ENCODE results near the gene CAD. TPM values are rescaled to one million over a fixed set of nuclear protein-coding genes. Genes with fewer than 3 reads are reported as not detected.
A peak's percentile ranks its signal among the peaks of the same experiment; 100 is the strongest.

The CAD gene
- total and polyA plus RNA-seq, 2 of the 4 experiments (the other 2 are of a cell fraction), result 12.9 to 38.7 TPM

DNA sequence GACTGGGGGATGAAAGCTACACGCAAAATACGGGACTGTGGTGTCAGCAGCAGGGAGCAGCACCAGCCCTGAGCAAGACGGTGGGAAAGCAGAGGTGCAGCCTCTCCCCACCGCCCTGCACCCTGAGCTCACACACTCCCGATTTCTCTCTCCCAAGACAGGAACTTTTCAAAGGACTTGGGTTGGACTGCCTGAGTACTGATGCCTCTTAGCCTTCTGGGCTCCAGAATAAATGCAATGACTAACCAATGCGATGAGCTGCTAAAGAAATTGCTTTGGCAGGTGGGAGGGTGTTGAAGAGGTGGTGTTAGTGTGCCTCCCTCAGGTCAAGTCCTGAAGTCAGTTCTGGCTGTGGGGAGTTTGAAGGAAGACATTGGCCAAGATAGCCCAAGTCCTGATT is 74.7 kb downstream of the CAD start:
- no peak for DNase-seq
- Histone ChIP-seq H3K79me1 (ENCODE audit: low read depth in 1 of 2, low read length in 2 of 2) (no peaks in the 10 kb centered on the region), H3K23ac (ENCODE audit: low read depth, low read length) (no peak overlapping the region), H3K14ac (replicated peaks; ENCODE audit: low read depth, low read length) (no peak overlapping the region; the same call in 1 of the 2 replicates), H3K56ac (ENCODE audit: extremely low read depth, insufficient read depth, low read length) (no peak overlapping the region), H3K9ac (ENCODE audit: low read depth, low read length) (no peak overlapping the region), H2BK5ac (ENCODE audit: low read depth, low read length, poor library complexity, severe bottlenecking) (no peak overlapping the region), H3K4me2 (ENCODE audit: low read depth, low read length) (no peak overlapping the region), H3K4me1 (ENCODE audit: control insufficient read depth, insufficient read depth, low read length) (peaks cover 11% of the 10 kb centered on the region), H3K9me1 (ENCODE audit: insufficient read depth, low read length) (peaks cover 13% of the 10 kb centered on the region), H3K27me3 (ENCODE audit: control insufficient read depth, insufficient read depth, low read length) (peaks cover 8% of the 10 kb centered on the region), H2BK20ac (ENCODE audit: low read depth, low read length) (peak overlapping the region; percentile 27; the same call in 1 of the 2 replicates), H3K36me3 (ENCODE audit: control insufficient read depth, insufficient read depth, low read length) (no peaks in the 10 kb centered on the region), H4K5ac (ENCODE audit: low read depth, low read length) (no peak overlapping the region), H3K9me3 (ENCODE audit: control insufficient read depth, insufficient read depth, low read length) (no peaks in the 10 kb centered on the region), H2AK9ac (replicated peaks; ENCODE audit: low read depth, low read length, poor library complexity) (no peak overlapping the region), H4K20me1 (ENCODE audit: insufficient read depth, low read length) (no peaks in the 10 kb centered on the region; the same call in 1 of the 2 replicates), H3K18ac (ENCODE audit: low read depth, low read length) (no peak overlapping the region), H3K27ac (ENCODE audit: insufficient read depth, low read length) (no peak overlapping the region), H3K4ac (ENCODE audit: low read depth, low read length) (peak overlapping the region; percentile 10; the same call in 1 of the 2 replicates), H2AK5ac (ENCODE audit: low read depth, low read length) (peak overlapping the region; percentile 3; the same call in 1 of the 2 replicates), H2AFZ (replicated peaks; ENCODE audit: low read length, poor library complexity) (peak overlapping the region; percentile 44), H2BK15ac (ENCODE audit: low read depth, low read length) (peak overlapping the region; percentile 74; the same call in 1 of the 3 replicates), H4K91ac (ENCODE audit: insufficient read depth, low read depth, low read length) (peak overlapping the region; percentile 56; the same call in 1 of the 2 replicates), H3K4me3 (ENCODE audit: insufficient read depth, low read depth, low read length) (no peak overlapping the region), H4K8ac (ENCODE audit: low read depth in 2 of 2, low read length in 2 of 2) (no peak overlapping the region), H2BK120ac (ENCODE audit: low read depth, low read length) (no peak overlapping the region)
- dilution Hi-C loops (cut with HindIII; ENCODE audit: low sequenced_read_pairs, unreplicated experiment) (no loop called here), in situ Hi-C loops (cut with MboI; ENCODE audit: low sequenced_read_pairs) (no loop called here), intact Hi-C loops (cut with micrococcal nuclease) (no loop called here)
- ChIA-PET CTCF (interaction anchor here (2.7 kb wide), 1 partner anchor 11 kb away, joined by 34 read pairs; the partner anchor contains the start of gene TRIM54), POLR2A (ENCODE audit: unreplicated experiment) (no interaction called here)
- TF ChIP-seq RAD21 (IDR thresholded peaks at IDR 0.05; ENCODE audit: low read length) (no peak), SMC3 (IDR thresholded peaks at IDR 0.05; ENCODE audit: low read depth, low read length) (no peak), FOS (IDR thresholded peaks at IDR 0.05; ENCODE audit: low read depth, low read length) (no peak), MAFK (IDR thresholded peaks at IDR 0.05; ENCODE audit: low read depth, low read length) (no peak), RCOR1 (IDR thresholded peaks at IDR 0.05; ENCODE audit: insufficient replicate concordance, low read length) (no peak), CHD1 (IDR thresholded peaks at IDR 0.05; ENCODE audit: low read depth, low read length) (no peak), POLR2A (IDR thresholded peaks at IDR 0.05; ENCODE audit: low read depth, low read length) (no peak)
- TF ChIP-seq, protein P1, sequence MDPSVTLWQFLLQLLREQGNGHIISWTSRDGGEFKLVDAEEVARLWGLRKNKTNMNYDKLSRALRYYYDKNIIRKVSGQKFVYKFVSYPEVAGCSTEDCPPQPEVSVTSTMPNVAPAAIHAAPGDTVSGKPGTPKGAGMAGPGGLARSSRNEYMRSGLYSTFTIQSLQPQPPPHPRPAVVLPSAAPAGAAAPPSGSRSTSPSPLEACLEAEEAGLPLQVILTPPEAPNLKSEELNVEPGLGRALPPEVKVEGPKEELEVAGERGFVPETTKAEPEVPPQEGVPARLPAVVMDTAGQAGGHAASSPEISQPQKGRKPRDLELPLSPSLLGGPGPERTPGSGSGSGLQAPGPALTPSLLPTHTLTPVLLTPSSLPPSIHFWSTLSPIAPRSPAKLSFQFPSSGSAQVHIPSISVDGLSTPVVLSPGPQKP (IDR thresholded peaks at IDR 0.05; ENCODE audit: borderline replicate concordance, low read depth, low read length), result no peak
- TF ChIP-seq, protein P2, sequence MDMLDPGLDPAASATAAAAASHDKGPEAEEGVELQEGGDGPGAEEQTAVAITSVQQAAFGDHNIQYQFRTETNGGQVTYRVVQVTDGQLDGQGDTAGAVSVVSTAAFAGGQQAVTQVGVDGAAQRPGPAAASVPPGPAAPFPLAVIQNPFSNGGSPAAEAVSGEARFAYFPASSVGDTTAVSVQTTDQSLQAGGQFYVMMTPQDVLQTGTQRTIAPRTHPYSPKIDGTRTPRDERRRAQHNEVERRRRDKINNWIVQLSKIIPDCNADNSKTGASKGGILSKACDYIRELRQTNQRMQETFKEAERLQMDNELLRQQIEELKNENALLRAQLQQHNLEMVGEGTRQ (IDR thresholded peaks at IDR 0.05; ENCODE audit: low read depth, low read length), result no peak
- TF ChIP-seq, protein P3, sequence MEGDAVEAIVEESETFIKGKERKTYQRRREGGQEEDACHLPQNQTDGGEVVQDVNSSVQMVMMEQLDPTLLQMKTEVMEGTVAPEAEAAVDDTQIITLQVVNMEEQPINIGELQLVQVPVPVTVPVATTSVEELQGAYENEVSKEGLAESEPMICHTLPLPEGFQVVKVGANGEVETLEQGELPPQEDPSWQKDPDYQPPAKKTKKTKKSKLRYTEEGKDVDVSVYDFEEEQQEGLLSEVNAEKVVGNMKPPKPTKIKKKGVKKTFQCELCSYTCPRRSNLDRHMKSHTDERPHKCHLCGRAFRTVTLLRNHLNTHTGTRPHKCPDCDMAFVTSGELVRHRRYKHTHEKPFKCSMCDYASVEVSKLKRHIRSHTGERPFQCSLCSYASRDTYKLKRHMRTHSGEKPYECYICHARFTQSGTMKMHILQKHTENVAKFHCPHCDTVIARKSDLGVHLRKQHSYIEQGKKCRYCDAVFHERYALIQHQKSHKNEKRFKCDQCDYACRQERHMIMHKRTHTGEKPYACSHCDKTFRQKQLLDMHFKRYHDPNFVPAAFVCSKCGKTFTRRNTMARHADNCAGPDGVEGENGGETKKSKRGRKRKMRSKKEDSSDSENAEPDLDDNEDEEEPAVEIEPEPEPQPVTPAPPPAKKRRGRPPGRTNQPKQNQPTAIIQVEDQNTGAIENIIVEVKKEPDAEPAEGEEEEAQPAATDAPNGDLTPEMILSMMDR (conservative IDR thresholded peaks at IDR 0.05; ENCODE audit: low read depth, low read length), result no peak; the same call in 1 of the 2 replicates
- BruUV-seq (replicated peaks), result no TSS peak
- 50% methylated on average over 1 of the region's 6 CpGs; no CpG with 5 or more reads in 1 of the 2 experiments for WGBS, 2 experiments (ENCODE audit: extremely low coverage in 2 of 2, insufficient read length in 1 of 2)
- ATAC-seq (ENCODE audit: low read depth), result no peak

Measured in IMR-90 (cell line).